HEK293 (cell line): ENCODE results near the gene AKIRIN1.

Experiments
- CTCF ChIA-PET: fragments of 350-600 bp; formaldehyde crosslinking; extraction: SDS; loops from one replicate; lab custom pipeline; 2021; ENCODE audit warnings: antibody characterized with exemption; lab: Yijun Ruan, JAX
- POLR2A ChIA-PET: fragments of 300-600 bp; formaldehyde crosslinking; extraction: SDS; loops from one replicate; lab custom pipeline; 2020; ENCODE audit warnings: antibody characterized with exemption, inconsistent platforms; lab: Yijun Ruan, JAX
- H3K27ac ChIP-seq: fragments of 200-500 bp; sonication (Bioruptor generic); 2 replicates; pipeline ENCODE4 v1.5.1; 2014; ENCODE audit warnings: low read depth, low read length, control low read depth, inconsistent platforms; ENCODE audit errors: extremely low read depth
- H3K36me3 ChIP-seq, 2 experiments: fragments of 200-500 bp in 1 of 2; sonication (Bioruptor generic) in 1 of 2; 1 replicate in 1 of 2; 2 replicates in 1 of 2; pipeline ENCODE4 v1.5.1; 2014 to 2017; ENCODE audit warnings: inconsistent platforms in 2 of 2, low read length in 2 of 2; ENCODE audit not compliant: control insufficient read depth in 2 of 2, insufficient read depth in 1 of 2
- H3K4me1 ChIP-seq: fragments of 200-500 bp; sonication (Bioruptor generic); 2 replicates; pipeline ENCODE4 v1.5.1; 2014; ENCODE audit warnings: mild to moderate bottlenecking, low read length, inconsistent platforms; ENCODE audit not compliant: control insufficient read depth, insufficient read depth
- H3K4me3 ChIP-seq: 2 replicates; pipeline ENCODE4 v1.5.1; 2011; ENCODE audit warnings: low read depth, mild to moderate bottlenecking, control low read depth, low read length, moderate library complexity
- H3K9me3 ChIP-seq: fragments of 200-500 bp; sonication (Bioruptor generic); 2 replicates; pipeline ENCODE4 v1.5.1; 2014; ENCODE audit warnings: low read depth, low read length, inconsistent platforms; ENCODE audit not compliant: control insufficient read depth, insufficient read depth
- HOXA7 ChIP-seq: sonication (generic); formaldehyde crosslinking; IDR thresholded peaks from 2 replicates; pipeline ENCODE4 v1.8.1; 2022; ENCODE audit warnings: missing genetic modification reagents, borderline replicate concordance
- HOXC10 ChIP-seq: sonication (generic); formaldehyde crosslinking; IDR thresholded peaks from 2 replicates; pipeline ENCODE4 v1.8.1; 2023; ENCODE audit warnings: mild to moderate bottlenecking, missing genetic modification reagents
- KLF10 ChIP-seq: fragments of 450-650 bp; IDR thresholded peaks from 2 replicates; pipeline ENCODE4 v1.5.1; 2018; ENCODE audit warnings: missing biosample characterization, mild to moderate bottlenecking, missing genetic modification characterization
- ZBTB10 ChIP-seq: fragments of 450-650 bp; formaldehyde crosslinking; IDR thresholded peaks from 2 replicates; pipeline ENCODE4 v1.5.1; 2016; ENCODE audit warnings: missing biosample characterization, missing genetic modification characterization
- ZBTB7A ChIP-seq: fragments of 450-650 bp; formaldehyde crosslinking; IDR thresholded peaks from 2 replicates; pipeline ENCODE4 v1.5.1; 2016; ENCODE audit warnings: low read depth, missing biosample characterization, missing genetic modification characterization
- ZEB2 ChIP-seq: fragments of 450-650 bp; formaldehyde crosslinking; IDR thresholded peaks from 2 replicates; pipeline ENCODE4 v1.5.1; 2016; ENCODE audit warnings: missing biosample characterization, missing genetic modification characterization
- ZNF140 ChIP-seq: fragments of 450-650 bp; formaldehyde crosslinking; IDR thresholded peaks from 2 replicates; pipeline ENCODE4 v1.5.1; 2016; ENCODE audit warnings: missing biosample characterization, missing genetic modification characterization
- ZNF37A ChIP-seq: fragments of 450-650 bp; IDR thresholded peaks from 2 replicates; pipeline ENCODE4 v1.5.1; 2018; ENCODE audit warnings: missing biosample characterization, missing genetic modification characterization
- ZNF426 ChIP-seq: fragments of 450-650 bp; formaldehyde crosslinking; IDR thresholded peaks from 2 replicates; pipeline ENCODE4 v1.5.1; 2017; ENCODE audit warnings: missing biosample characterization, missing genetic modification characterization, mild to moderate bottlenecking, inconsistent platforms, moderate library complexity
- ZNF518A ChIP-seq: fragments of 450-650 bp; formaldehyde crosslinking; conservative IDR thresholded peaks from 2 replicates; pipeline ENCODE4 v1.5.1; 2016; ENCODE audit warnings: low read depth, missing biosample characterization, missing genetic modification characterization
- ZNF529 ChIP-seq: fragments of 450-650 bp; formaldehyde crosslinking; IDR thresholded peaks from 2 replicates; pipeline ENCODE4 v1.5.1; 2017; ENCODE audit warnings: missing genetic modification characterization, missing biosample characterization; ENCODE audit not compliant: insufficient replicate concordance
- ZNF658 ChIP-seq: fragments of 450-650 bp; formaldehyde crosslinking; IDR thresholded peaks from 2 replicates; pipeline ENCODE4; 2016; ENCODE audit warnings: missing biosample characterization, missing genetic modification characterization
- ZNF660 ChIP-seq: fragments of 450-650 bp; IDR thresholded peaks from 2 replicates; pipeline ENCODE4 v1.5.1; 2018; ENCODE audit warnings: missing biosample characterization, mild to moderate bottlenecking, missing genetic modification characterization
- TF ChIP-seq, protein P1 (sequence below): fragments of 450-650 bp; IDR thresholded peaks from 2 replicates; pipeline ENCODE4 v1.5.1; 2018; ENCODE audit warnings: missing biosample characterization, mild to moderate bottlenecking, missing genetic modification characterization
- TF ChIP-seq, protein P2 (sequence below): fragments of 450-650 bp; formaldehyde crosslinking; IDR thresholded peaks from 2 replicates; pipeline ENCODE4 v1.5.1; 2017; ENCODE audit warnings: missing biosample characterization, missing genetic modification characterization

Gene AKIRIN1

DNA sequence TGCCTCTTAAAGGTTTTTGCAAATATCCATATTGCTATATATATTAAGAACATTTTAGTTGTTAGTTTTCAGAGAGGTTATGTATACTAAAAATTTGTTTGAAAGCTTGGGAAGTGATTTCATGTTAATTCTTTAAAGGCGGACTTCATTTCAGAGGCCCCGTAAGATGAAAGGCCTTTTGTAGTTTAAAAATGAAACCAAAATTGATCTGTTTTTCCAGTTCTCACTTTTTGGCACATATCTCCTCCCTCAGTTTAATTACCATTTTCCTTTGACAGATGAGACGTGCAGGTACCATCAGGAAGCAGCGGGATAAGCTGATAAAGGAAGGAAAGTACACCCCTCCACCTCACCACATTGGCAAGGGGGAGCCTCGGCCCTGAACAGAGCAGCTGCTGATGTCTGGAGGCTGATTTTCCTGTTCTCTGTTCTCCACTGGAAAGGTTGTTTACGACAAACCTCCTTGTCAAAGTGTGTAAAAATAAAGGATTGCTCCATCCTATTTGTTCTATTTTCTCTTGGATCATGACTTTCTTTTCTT lies 43.1 kb downstream of the AKIRIN1 start (continued):
- no peak for TF ChIP-seq ZNF529 (tag by site-specific recombination)

DNA sequence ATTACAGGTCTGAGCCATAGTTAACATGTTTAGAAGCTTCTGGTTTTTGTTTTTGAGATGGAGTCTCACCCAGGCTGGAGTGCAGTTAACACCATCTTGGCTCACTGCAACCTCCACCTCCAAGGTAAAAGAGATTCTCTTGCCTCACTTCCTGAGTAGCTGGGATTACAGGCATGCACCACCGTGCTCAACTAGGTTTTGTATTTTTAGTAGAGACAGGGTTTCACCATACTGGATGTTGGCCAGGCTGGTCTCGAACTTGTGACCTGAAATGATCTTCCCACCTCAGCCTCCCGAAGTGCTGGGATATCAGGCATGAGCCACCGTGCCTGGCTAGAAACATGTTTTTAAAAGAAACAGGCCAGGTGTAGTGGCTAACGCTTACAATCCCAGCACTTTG lies 45.6 kb downstream of the AKIRIN1 start:
- POLR2A ChIA-PET = interaction anchor here (1.9 kb wide), 1 partner anchor 10 kb away, joined by 7 read pairs; the partner anchor contains the start of gene NDUFS5

More for the DNA sequence above, 45.6 kb downstream of the AKIRIN1 start:
- no peaks in the 10 kb centered on the region for H3K9me3 ChIP-seq
- H3K4me1 ChIP-seq = no peaks in the 10 kb centered on the region
- no peak overlapping the region for H3K27ac ChIP-seq
- H3K4me3 ChIP-seq = no peak overlapping the region
- peaks cover 40 to 55% of the 10 kb centered on the region in 2 experiments for H3K36me3 ChIP-seq
- TF ChIP-seq KLF10 (tag by site-specific recombination) = no peak
- TF ChIP-seq, protein P1, sequence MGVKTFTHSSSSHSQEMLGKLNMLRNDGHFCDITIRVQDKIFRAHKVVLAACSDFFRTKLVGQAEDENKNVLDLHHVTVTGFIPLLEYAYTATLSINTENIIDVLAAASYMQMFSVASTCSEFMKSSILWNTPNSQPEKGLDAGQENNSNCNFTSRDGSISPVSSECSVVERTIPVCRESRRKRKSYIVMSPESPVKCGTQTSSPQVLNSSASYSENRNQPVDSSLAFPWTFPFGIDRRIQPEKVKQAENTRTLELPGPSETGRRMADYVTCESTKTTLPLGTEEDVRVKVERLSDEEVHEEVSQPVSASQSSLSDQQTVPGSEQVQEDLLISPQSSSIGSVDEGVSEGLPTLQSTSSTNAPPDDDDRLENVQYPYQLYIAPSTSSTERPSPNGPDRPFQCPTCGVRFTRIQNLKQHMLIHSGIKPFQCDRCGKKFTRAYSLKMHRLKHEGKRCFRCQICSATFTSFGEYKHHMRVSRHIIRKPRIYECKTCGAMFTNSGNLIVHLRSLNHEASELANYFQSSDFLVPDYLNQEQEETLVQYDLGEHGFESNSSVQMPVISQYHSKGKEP = no peak
- TF ChIP-seq ZNF658 (tag by site-specific recombination) = no peak
- TF ChIP-seq ZNF518A (tag by site-specific recombination) = no peak
- TF ChIP-seq ZNF37A (tag by site-specific recombination) = no peak
- TF ChIP-seq ZNF426 (tag by site-specific recombination) = no peak
- TF ChIP-seq ZNF660 (tag by site-specific recombination) = no peak
- no peak for TF ChIP-seq ZNF529 (tag by site-specific recombination)
- no peak for TF ChIP-seq ZEB2 (tag by site-specific recombination)
- TF ChIP-seq ZBTB7A = no peak
- TF ChIP-seq HOXA7 (CRISPR knock-in tag) = no peak
- TF ChIP-seq HOXC10 (CRISPR knock-in tag) = no peak
- no peak for TF ChIP-seq ZBTB10 (tag by site-specific recombination)
- TF ChIP-seq, protein P2, sequence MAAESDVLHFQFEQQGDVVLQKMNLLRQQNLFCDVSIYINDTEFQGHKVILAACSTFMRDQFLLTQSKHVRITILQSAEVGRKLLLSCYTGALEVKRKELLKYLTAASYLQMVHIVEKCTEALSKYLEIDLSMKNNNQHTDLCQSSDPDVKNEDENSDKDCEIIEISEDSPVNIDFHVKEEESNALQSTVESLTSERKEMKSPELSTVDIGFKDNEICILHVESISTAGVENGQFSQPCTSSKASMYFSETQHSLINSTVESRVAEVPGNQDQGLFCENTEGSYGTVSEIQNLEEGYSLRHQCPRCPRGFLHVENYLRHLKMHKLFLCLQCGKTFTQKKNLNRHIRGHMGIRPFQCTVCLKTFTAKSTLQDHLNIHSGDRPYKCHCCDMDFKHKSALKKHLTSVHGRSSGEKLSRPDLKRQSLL (tag by site-specific recombination) = no peak
- no peak for TF ChIP-seq ZNF140
- CTCF ChIA-PET = no interaction called here
